SK-N-SH treated with all-trans-retinoic acid at 6 μM for 48 hours (cell line): ENCODE results near the gene PSME4.
"Not testable (repeated sequence)": the region's sequence is repeated elsewhere in the genome, so short reads cannot be mapped to it uniquely, and the experiment has no call there.

Source experiments
- ATAC-seq: fragments of 200-7000 bp; cut with Tn5 transposase; 3 replicates; pipeline ENCODE4 v1.9.1; 2020; ENCODE audit warnings: mild to moderate bottlenecking, moderate library complexity
- ARNTL ChIP-seq: fragments of 450-650 bp; formaldehyde crosslinking; IDR thresholded peaks from 2 replicates; pipeline ENCODE4 v1.5.0; 2020; ENCODE audit warnings: low read depth, mild to moderate bottlenecking, moderate library complexity, borderline replicate concordance
- BACH2 ChIP-seq: fragments of 250-450 bp; sonication (Bioruptor Pico); IDR thresholded peaks from 2 replicates; pipeline ENCODE4 v1.9.0; 2021; ENCODE audit warnings: mild to moderate bottlenecking, borderline replicate concordance
- CREB5 ChIP-seq: fragments of 250-450 bp; sonication (Bioruptor Pico); IDR thresholded peaks from 2 replicates; pipeline ENCODE4 v1.5.1; 2020; ENCODE audit warnings: low read depth, mild to moderate bottlenecking, moderate library complexity
- GLIS3 ChIP-seq: fragments of 250-450 bp; sonication (Bioruptor Pico); IDR thresholded peaks from 2 replicates; pipeline ENCODE4 v1.5.0; 2020; ENCODE audit warnings: mild to moderate bottlenecking, moderate library complexity
- ISL1 ChIP-seq: fragments of 250-450 bp; sonication (Bioruptor Pico); IDR thresholded peaks from 2 replicates; pipeline ENCODE4 v2.1.2; 2022; ENCODE audit warnings: mild to moderate bottlenecking, moderate library complexity
- OSR1 ChIP-seq: fragments of 250-450 bp; sonication (Bioruptor Pico); IDR thresholded peaks from 2 replicates; pipeline ENCODE4 v1.8.0; 2022; ENCODE audit warnings: moderate library complexity, mild to moderate bottlenecking, inconsistent platforms
- PATZ1 ChIP-seq: fragments of 250-450 bp; sonication (Bioruptor Pico); IDR thresholded peaks from 2 replicates; pipeline ENCODE4 v1.8.0; 2020; ENCODE audit warnings: mild to moderate bottlenecking, moderate library complexity, borderline replicate concordance
- POU6F1 ChIP-seq: fragments of 250-450 bp; sonication (Bioruptor Pico); IDR thresholded peaks from 2 replicates; pipeline ENCODE4 v1.8.0; 2021; ENCODE audit warnings: low read depth, mild to moderate bottlenecking, moderate library complexity, borderline replicate concordance
- PPARA ChIP-seq: fragments of 250-450 bp; sonication (Bioruptor Pico); IDR thresholded peaks from 2 replicates; pipeline ENCODE4 v1.5.0; 2020; ENCODE audit warnings: mild to moderate bottlenecking, borderline replicate concordance
- RARB ChIP-seq: fragments of 250-450 bp; sonication (Bioruptor Pico); IDR thresholded peaks from 2 replicates; pipeline ENCODE4 v1.8.0; 2021; ENCODE audit warnings: mild to moderate bottlenecking, moderate library complexity
- SNAI2 ChIP-seq: fragments of 250-450 bp; sonication (Bioruptor Pico); IDR thresholded peaks from 2 replicates; pipeline ENCODE4 v1.5.0; 2020; ENCODE audit warnings: mild to moderate bottlenecking, moderate library complexity
- TCF4 ChIP-seq: fragments of 250-450 bp; sonication (Bioruptor Pico); IDR thresholded peaks from 2 replicates; pipeline ENCODE4 v1.8.0; 2021; ENCODE audit warnings: mild to moderate bottlenecking, moderate library complexity, borderline replicate concordance
- TOX ChIP-seq: fragments of 250-450 bp; sonication (Bioruptor Pico); IDR thresholded peaks from 2 replicates; pipeline ENCODE4 v1.8.0; 2021; ENCODE audit warnings: mild to moderate bottlenecking, moderate library complexity, borderline replicate concordance
- TSHZ2 ChIP-seq: fragments of 250-450 bp; sonication (Bioruptor Pico); IDR thresholded peaks from 2 replicates; pipeline ENCODE4 v1.5.0; 2020; ENCODE audit warnings: mild to moderate bottlenecking, moderate library complexity
- ZC3H10 ChIP-seq: fragments of 250-450 bp; sonication (Bioruptor Pico); IDR thresholded peaks from 2 replicates; pipeline ENCODE4 v1.5.1; 2021; ENCODE audit warnings: mild to moderate bottlenecking, moderate library complexity
- ZFP3 ChIP-seq: fragments of 250-450 bp; sonication (Bioruptor Pico); IDR thresholded peaks from 2 replicates; pipeline ENCODE4 v1.5.0; 2020; ENCODE audit warnings: mild to moderate bottlenecking, moderate library complexity
- ZFP30 ChIP-seq: fragments of 450-650 bp; formaldehyde crosslinking; IDR thresholded peaks from 2 replicates; pipeline ENCODE4 v1.5.0; 2022; ENCODE audit warnings: mild to moderate bottlenecking, moderate library complexity
- ZNF565 ChIP-seq: fragments of 450-650 bp; formaldehyde crosslinking; conservative IDR thresholded peaks from 2 replicates; pipeline ENCODE4 v1.5.0; 2020; ENCODE audit warnings: low read depth, mild to moderate bottlenecking, moderate library complexity
- ZNF70 ChIP-seq: fragments of 450-650 bp; formaldehyde crosslinking; IDR thresholded peaks from 2 replicates; pipeline ENCODE4 v1.5.0; 2020; ENCODE audit warnings: mild to moderate bottlenecking, moderate library complexity
- ZNF8 ChIP-seq: fragments of 450-650 bp; formaldehyde crosslinking; IDR thresholded peaks from 2 replicates; pipeline ENCODE4 v1.5.0; 2020; ENCODE audit warnings: mild to moderate bottlenecking, moderate library complexity

PSME4 gene

GRCh38 chr2:53941749-53942148 is 29.0 kb downstream of the PSME4 start:
- no peak for ATAC-seq
- TF ChIP-seq ARNTL (CRISPR knock-in tag) (no peak), SNAI2 (CRISPR knock-in tag) (no peak), POU6F1 (CRISPR knock-in tag) (no peak), ZNF565 (CRISPR knock-in tag) (no peak), TOX (CRISPR knock-in tag) (no peak), GLIS3 (no peak)
- TF ChIP-seq, all 23 proteins: peak for 0

GRCh38 chr2:53939656-53940055 is 31.1 kb downstream of the PSME4 start:
- no peak; the same call in 2 of the 3 replicates for ATAC-seq
- TF ChIP-seq ISL1, result no peak
- no peak for TF ChIP-seq ZC3H10
- no peak for TF ChIP-seq CREB5 (CRISPR knock-in tag)
- TF ChIP-seq ZNF565 (CRISPR knock-in tag), result no peak
- TF ChIP-seq TSHZ2 (CRISPR knock-in tag), result no peak
- no peak for TF ChIP-seq ZNF70
- no peak for TF ChIP-seq ZFP3 (CRISPR knock-in tag)
- no peak for TF ChIP-seq BACH2
- no peak for TF ChIP-seq RARB (CRISPR knock-in tag)

GRCh38 chr2:53938904-53939303 is 31.9 kb downstream of the PSME4 start:
- TF ChIP-seq ARNTL (CRISPR knock-in tag), result no peak
- TF ChIP-seq ZNF565 (CRISPR knock-in tag), result no peak
- no peak for TF ChIP-seq PPARA (CRISPR knock-in tag)
- TF ChIP-seq TSHZ2 (CRISPR knock-in tag), result no peak
- no peak for TF ChIP-seq OSR1
- no peak for TF ChIP-seq POU6F1 (CRISPR knock-in tag)
- TF ChIP-seq ZFP30 (CRISPR knock-in tag), result no peak
- TF ChIP-seq SNAI2 (CRISPR knock-in tag), result no peak
- TF ChIP-seq TCF4 (CRISPR knock-in tag), result no peak
- ATAC-seq, result no peak

GRCh38 chr2:53933329-53933728 is 37.5 kb downstream of the PSME4 start:
- TF ChIP-seq PATZ1 (CRISPR knock-in tag) (no peak), ZNF8 (CRISPR knock-in tag) (no peak), TCF4 (CRISPR knock-in tag) (no peak), GLIS3 (no peak), ARNTL (CRISPR knock-in tag) (no peak), ZNF70 (no peak)
- ATAC-seq, result no peak

GRCh38 chr2:53926321-53926720 is 44.5 kb downstream of the PSME4 start:
- ATAC-seq, result not testable (repeated sequence)
